ENCODE data around the gene FBXO4. TPM values are rescaled to one million over a fixed set of nuclear protein-coding genes. Genes with fewer than 3 reads are reported as not detected.

FBXO4 gene
- total RNA-seq, 1 experiment from 2014 or later: 30.4 TPM

DNA sequence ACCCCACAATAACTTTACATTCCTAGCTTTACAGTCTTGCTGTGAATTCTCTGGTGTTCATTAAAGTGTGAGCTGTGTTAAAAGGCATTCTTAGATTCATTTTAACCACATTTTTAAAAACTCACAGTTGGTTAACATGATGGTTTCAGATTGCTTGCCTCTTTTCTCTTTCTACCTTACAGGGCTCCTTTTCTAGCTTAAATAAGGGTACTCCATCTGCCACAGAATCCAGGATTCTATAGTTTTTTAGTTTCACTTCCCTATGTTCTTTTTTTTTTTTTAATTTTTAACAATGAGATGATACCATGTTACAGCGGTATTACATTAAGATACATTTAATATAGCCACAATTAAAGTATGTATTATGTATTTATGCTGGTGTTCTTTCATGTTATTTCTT lies 3.9 kb upstream of the FBXO4 start:
- Histone ChIP-seq H3F3A (ENCODE audit: insufficient read depth, low read depth) (peaks cover 9% of the 10 kb centered on the region; the same call in 1 of the 2 replicates), H3K36me3 (ENCODE audit: low read depth) (peaks cover 31% of the 10 kb centered on the region; the same call in 1 of the 2 replicates), H4K20me1 (ENCODE audit: insufficient read depth) (no peaks in the 10 kb centered on the region; the same call in 1 of the 2 replicates), H3K4me3 (no peak overlapping the region), H2AFZ (no peak overlapping the region), H3K27ac (peak overlapping the region; percentile 4; the same call in 1 of the 2 replicates), H3K9me2 (ENCODE audit: insufficient read depth) (no peaks in the 10 kb centered on the region), H3K79me2 (ENCODE audit: low read depth) (no peaks in the 10 kb centered on the region), H3K27me3 (ENCODE audit: insufficient read depth, low read depth) (no peaks in the 10 kb centered on the region), H3K4me1 (replicated peaks; ENCODE audit: insufficient read depth) (peaks cover 20% of the 10 kb centered on the region), H3K9me3 (ENCODE audit: insufficient read depth, low read depth) (no peaks in the 10 kb centered on the region), H3K4me2 (no peak overlapping the region)
- CTCF ChIA-PET: no interaction called here
- DNase-seq: no peak
- TF ChIP-seq, protein P1, sequence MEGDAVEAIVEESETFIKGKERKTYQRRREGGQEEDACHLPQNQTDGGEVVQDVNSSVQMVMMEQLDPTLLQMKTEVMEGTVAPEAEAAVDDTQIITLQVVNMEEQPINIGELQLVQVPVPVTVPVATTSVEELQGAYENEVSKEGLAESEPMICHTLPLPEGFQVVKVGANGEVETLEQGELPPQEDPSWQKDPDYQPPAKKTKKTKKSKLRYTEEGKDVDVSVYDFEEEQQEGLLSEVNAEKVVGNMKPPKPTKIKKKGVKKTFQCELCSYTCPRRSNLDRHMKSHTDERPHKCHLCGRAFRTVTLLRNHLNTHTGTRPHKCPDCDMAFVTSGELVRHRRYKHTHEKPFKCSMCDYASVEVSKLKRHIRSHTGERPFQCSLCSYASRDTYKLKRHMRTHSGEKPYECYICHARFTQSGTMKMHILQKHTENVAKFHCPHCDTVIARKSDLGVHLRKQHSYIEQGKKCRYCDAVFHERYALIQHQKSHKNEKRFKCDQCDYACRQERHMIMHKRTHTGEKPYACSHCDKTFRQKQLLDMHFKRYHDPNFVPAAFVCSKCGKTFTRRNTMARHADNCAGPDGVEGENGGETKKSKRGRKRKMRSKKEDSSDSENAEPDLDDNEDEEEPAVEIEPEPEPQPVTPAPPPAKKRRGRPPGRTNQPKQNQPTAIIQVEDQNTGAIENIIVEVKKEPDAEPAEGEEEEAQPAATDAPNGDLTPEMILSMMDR (conservative IDR thresholded peaks at IDR 0.05): no peak
- TF ChIP-seq EZH2 (IDR thresholded peaks at IDR 0.05; ENCODE audit: low read depth): no peak
- POLR2A ChIA-PET (ENCODE audit: unreplicated experiment): no interaction called here
- intact Hi-C loops (cut with micrococcal nuclease; ENCODE audit: unreplicated experiment): loop anchor here (5.0 to 10.0 kb wide), 2 partner anchors 129 to 1124 kb away; partner anchors contain the start of gene ANXA2R
- no TSS peak for BruUV-seq (replicated peaks)

DNA sequence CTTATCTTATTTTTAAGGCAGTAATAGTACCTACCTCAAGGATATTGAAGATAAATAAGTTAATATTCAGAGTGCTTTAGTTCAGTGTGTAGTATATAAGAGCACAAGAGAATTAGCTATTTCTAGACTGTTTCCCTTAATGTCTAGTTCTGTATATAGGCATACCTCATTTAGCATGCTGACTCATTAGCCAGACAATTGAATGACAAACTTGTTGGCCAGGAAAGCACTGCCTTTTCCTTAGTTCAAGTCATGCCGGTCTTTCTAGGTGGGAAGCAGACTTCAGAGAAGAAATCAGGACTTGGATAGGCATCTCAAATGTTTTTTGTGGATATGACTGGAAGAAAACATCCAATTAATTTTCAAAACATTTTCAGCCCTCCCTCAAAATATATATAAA lies 3.2 kb upstream of the FBXO4 start:
- peaks cover 23% of the 10 kb centered on the region for H3K4me1 ChIP-seq (replicated peaks; ENCODE audit: insufficient read depth)
- ChIA-PET POLR2A (ENCODE audit: unreplicated experiment) (no interaction called here), CTCF (no interaction called here)
- TF ChIP-seq EZH2 (IDR thresholded peaks at IDR 0.05; ENCODE audit: low read depth): no peak
- TF ChIP-seq, protein P1 (conservative IDR thresholded peaks at IDR 0.05): no peak
- peak overlapping the region; percentile 4 for H3K27ac ChIP-seq
- intact Hi-C loops (cut with micrococcal nuclease; ENCODE audit: unreplicated experiment): loop anchor here (5.0 to 10.0 kb wide), 2 partner anchors 130 to 1123 kb away; partner anchors contain the start of gene ANXA2R
- H3F3A ChIP-seq (ENCODE audit: insufficient read depth, low read depth): peaks cover 9% of the 10 kb centered on the region; the same call in 1 of the 2 replicates
- H4K20me1 ChIP-seq (ENCODE audit: insufficient read depth): no peaks in the 10 kb centered on the region; the same call in 1 of the 2 replicates
- BruUV-seq (replicated peaks): no TSS peak
- H2AFZ ChIP-seq: no peak overlapping the region
- H3K9me2 ChIP-seq (ENCODE audit: insufficient read depth): no peaks in the 10 kb centered on the region
- no peak overlapping the region for H3K4me2 ChIP-seq
- peaks cover 24% of the 10 kb centered on the region; the same call in 1 of the 2 replicates for H3K36me3 ChIP-seq (ENCODE audit: low read depth)
- DNase-seq: peak; percentile 33 to 62
- no peak overlapping the region for H3K4me3 ChIP-seq
- H3K9me3 ChIP-seq (ENCODE audit: insufficient read depth, low read depth): no peaks in the 10 kb centered on the region
- no peaks in the 10 kb centered on the region for H3K79me2 ChIP-seq (ENCODE audit: low read depth)
- H3K27me3 ChIP-seq (ENCODE audit: insufficient read depth, low read depth): no peaks in the 10 kb centered on the region

DNA sequence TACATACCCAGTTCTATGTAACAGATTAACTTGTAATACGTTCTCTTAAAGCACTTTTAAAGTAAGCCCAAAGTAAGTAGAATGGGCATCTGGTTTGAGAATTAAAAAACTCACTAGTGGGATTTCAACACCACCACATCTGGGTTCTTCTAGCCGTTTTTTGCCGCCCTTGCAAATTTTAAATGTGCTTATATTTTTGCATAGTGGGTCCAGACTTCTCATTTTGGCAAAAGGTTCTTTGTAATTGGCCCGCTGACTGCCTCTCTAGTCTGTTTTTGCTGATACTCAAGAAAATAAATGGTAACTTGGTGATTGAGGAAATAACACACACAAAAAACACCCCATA lies 582 bp upstream of the FBXO4 start:
- H3K9me2 ChIP-seq (ENCODE audit: insufficient read depth): no peaks in the 10 kb centered on the region
- peaks cover 9% of the 10 kb centered on the region; the same call in 1 of the 2 replicates for H3F3A ChIP-seq (ENCODE audit: insufficient read depth, low read depth)
- peak overlapping the region; percentile 86 for H3K4me3 ChIP-seq
- no peaks in the 10 kb centered on the region for H3K9me3 ChIP-seq (ENCODE audit: insufficient read depth, low read depth)
- peak overlapping the region; percentile 84 for H3K4me2 ChIP-seq
- H4K20me1 ChIP-seq (ENCODE audit: insufficient read depth): no peaks in the 10 kb centered on the region; the same call in 1 of the 2 replicates
- no peak for TF ChIP-seq EZH2 (IDR thresholded peaks at IDR 0.05; ENCODE audit: low read depth)
- no peak overlapping the region for H3K27ac ChIP-seq
- no peaks in the 10 kb centered on the region for H3K27me3 ChIP-seq (ENCODE audit: insufficient read depth, low read depth)
- DNase-seq: no peak
- H3K79me2 ChIP-seq (ENCODE audit: low read depth): no peaks in the 10 kb centered on the region
- H2AFZ ChIP-seq: peak overlapping the region; percentile 98
- intact Hi-C loops (cut with micrococcal nuclease; ENCODE audit: unreplicated experiment): loop anchor here (2.0 to 10.0 kb wide), 3 partner anchors 54 to 1120 kb away; partner anchors contain the start of genes ANXA2R and OXCT1
- BruUV-seq (replicated peaks): TSS peak; percentile 88
- CTCF ChIA-PET: interaction anchor here (1.1 to 1.7 kb wide), 2 partner anchors 21 to 965 kb away, joined by 4 to 5 read pairs; partner anchors contain the start of gene RIMOC1
- peaks cover 3% of the 10 kb centered on the region; the same call in 1 of the 2 replicates for H3K36me3 ChIP-seq (ENCODE audit: low read depth)
- POLR2A ChIA-PET (ENCODE audit: unreplicated experiment): interaction anchor here (0.6 to 1.0 kb wide), 2 partner anchors 15 to 21 kb away, joined by 3 read pairs; partner anchors contain the start of gene RIMOC1
- H3K4me1 ChIP-seq (replicated peaks; ENCODE audit: insufficient read depth): peaks cover 23% of the 10 kb centered on the region
